Stimulated activated CD8-positive, alpha-beta memory T cell treated with anti-CD3 and anti-CD28 coated beads, Interleukin-4, amount 100 ng/mL, for 1 hour (primary cell): ENCODE data around the gene ZNF219.

Source experiments
- DNase-seq, 2 donors: peaks; one replicate each; pipeline ENCODE4 v3.0.0-alpha.2; 2020; ENCODE audit warnings: low read depth in 2 of 2, low spot score in 1 of 2

The ZNF219 gene

DNA sequence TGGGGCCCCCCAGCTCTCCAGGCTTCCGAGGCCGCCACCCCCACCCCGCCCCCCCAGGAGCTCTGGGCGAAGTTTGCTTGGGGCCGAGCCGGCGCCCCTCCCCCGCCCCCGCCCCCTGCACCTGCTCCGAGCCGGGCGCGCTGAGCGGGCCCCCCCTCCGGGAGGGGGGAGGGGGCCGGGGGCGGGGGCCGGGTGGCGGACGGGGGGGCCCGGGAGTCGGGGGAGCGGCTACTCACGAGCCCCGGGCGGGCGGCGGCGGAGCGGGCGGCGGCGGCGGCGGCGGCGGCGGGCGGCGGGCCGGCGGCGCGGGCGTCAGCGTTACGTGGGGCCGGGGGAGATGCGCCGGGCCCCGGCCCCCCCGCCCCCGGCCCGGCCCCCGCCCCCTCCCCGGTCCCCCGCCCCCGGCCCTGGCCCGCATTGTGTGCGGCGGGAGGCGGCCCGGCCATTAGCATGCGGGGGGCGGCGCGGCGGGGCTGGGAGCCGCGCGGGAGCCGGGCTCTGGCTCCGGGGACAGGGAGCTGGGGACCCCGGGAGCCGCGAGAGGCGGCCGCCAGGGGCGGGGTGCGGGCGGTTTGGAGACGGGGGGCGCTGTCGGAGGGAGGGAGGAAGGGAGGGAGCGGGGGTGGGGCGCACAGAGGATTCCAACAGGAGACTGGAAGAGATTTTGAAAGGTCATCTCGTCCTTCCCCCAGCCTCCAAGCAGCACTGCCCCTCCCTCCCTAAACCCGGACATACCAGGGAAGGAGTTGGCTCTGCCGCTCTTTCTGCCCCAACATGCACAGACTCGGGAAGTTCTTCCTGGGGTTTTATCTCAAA lies at the start of gene ZNF219:
Gene ZNF219, minus strand, starts transcription at position 580 of the 816 bp plus-strand sequence. CDS start 5,064 bp downstream, outside the sequence.
- DNase-seq = no peak

DNA sequence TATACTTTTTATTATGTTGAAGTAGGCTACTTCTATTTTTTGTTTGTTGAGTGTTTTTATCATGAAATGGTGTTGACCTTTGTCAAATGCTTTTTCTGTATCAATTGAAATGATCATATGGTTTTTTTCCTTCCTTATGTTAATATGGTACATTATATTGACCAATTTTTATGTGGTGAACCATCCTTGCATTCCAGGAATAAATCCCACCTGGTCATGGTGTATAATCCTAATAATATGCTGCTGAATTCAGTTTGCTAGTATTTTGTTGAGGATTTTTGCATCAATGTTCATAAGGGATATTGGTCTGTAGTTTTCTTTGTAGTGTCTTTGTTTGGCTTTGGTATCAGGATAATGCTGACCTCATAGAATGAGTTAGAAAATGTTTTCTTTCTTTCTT lies 47.0 kb upstream of the ZNF219 start:
- no peak for DNase-seq

DNA sequence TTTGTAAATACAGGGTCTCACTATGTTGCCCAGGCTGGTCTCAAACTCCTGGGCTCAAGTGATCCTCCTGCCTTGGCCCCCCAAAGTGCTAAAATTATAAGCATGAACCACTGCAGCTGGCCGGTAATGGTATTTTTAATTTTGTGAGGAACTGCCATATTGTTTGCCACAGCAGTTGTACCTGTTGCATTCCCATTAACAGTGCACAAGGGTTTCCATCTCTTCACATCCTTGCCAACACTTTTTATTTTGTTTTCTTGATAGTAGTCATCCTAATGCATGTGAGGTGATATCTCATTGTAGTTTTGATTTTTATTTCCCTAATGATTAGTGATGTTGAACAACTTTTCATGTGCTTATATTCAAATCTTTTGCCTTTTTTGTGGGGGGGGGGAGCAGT lies 43.9 kb upstream of the ZNF219 start:
- no peak for DNase-seq

DNA sequence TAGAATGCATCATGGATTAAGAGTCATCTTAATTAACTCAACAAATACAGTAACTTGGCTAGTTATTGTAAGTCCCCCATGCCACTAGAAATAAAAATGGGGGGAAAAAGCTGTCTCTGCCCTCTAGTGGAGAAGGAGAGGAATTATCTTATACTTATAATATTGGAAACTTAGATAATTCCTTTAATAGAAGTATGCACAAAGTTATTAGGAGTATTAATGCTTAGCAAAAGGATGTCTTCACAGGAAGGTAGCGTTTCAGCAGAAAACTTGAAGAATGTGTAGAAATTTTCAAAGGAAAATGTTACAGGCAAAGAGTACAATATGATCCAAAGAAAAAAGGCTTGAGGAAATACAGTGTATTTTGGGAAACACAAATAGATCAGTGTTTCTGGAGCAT lies 37.6 kb upstream of the ZNF219 start:
- DNase-seq = no peak

DNA sequence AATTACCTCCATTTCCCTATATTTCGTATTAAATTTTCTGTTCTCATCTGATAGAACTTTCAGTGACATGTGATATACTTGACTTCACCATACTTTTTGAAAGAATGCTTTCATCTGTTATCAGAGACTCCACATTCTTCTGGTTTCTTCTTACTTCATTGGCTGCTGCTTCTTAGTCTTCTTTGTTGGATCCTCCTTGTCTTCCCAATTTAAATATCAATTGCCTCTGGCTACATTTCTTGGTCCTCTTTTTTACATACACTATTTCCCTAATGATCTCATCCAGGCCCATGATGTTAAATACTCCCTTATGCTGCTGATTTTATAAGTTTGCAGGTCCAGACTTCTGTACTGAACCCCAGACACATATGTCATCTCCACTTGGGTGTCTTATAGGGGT lies 35.4 kb upstream of the ZNF219 start:
- DNase-seq = no peak

DNA sequence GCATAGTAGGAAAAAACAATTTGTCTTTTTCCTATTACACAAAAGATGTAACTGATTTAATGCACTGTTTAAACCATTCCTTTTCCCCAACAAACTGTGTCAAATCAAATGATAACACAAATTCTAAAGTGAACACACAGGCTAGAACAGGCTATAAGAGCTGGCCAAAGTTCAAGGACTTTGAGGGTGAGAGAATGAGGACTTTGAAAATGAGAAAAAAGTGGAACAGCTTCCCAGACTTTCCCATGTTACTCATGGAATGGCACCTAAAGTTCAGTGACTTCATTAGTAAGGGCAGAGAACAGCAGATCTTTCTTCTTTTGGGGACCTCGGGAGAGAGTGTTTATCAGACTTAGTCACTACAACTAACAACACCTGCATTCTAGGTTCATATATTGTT lies 25.0 kb upstream of the ZNF219 start:
- no peak for DNase-seq

DNA sequence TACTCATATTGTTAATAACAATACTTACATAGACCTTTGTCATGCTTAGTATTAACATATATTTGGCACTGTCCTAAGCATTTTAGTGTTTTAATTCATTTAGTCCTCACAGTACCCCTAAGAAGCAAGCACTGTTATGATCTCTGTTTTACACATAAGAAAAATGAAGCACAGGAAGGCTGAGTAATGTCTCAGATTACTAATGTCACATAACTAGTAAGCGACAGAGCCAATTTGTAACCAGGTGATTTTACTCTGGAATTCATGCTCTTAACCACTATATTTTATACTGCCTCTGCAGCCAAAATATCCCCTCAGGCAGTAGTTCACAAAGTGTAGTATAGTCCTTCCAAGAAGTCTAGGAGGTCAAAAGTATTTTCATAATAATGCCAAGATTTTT lies 22.7 kb upstream of the ZNF219 start:
- DNase-seq = no peak

DNA sequence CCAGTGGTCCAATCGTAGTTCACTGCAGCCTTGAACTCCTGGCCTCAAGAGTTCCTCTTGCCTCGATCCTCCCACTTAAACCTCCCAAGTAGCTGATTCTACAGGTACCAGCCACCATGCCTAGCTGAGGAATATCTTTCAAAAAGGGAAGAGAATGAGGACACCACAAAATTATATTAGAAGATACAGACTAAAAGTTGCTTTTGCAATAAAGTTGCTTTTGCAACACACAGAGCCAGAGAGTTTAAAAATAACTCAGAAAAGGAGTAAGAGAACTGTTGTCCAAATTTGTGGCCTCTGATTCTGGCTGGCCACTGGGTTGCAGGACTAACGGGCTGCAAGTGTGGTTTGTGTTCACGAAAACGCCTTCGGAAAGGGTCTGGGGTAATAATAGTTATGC lies 22.2 kb upstream of the ZNF219 start:
- DNase-seq = no peak

DNA sequence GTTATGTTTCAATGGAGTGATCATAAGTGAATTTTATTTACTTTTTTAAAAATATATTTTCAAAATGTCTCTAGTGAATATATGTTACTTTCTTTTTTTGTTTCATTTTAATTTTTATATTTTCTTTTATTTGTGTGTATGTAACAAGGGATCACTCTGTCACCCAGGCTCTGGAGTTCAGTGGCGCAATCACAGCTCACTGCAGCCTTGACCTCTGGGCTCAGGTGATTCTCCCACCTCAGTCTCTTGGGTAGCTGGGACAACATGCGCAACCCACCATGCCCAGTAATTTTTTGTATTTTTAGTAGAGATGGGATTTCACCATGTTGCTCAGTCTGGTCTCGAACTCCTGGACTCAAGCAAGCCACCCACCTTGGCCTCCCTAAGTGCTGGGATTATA lies 20.5 kb upstream of the ZNF219 start:
- DNase-seq = no peak

DNA sequence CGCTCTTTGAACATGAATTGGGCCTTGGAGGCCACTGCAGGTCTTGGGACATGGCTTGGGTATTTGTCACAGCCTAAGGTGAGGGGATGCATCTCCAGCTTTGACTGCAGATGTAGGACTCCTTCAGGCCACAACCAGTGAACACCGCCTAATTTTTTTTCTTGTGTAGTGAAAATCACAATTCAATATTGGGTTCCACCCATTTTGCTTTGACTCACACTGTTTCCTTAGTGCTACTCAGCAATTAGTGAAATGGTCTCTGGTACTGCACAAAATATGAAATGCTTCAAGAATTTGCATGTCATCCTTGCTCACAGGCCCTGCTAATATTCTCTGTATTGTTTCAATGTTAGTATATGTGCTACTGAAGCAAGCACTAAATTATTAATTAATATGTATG lies 14.9 kb upstream of the ZNF219 start:
- DNase-seq = no peak

DNA sequence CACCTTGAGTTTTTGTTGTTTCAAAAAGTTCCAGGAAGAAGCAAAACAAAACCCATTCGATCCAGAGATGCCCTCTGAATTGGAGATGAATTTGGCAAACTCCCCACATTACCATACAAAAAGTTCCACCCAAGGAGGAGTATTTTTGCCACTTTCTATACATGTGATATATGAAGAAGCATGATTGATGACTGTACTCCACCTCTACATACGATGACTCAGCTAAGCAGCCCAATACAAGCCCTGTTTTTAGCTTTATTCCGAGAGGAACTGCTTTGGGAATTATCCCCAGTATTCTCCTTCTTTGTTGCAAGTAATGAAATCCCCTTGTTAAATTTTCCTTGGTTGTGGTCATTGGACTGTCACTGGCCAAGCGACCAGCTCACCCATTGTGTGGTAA lies 13.8 kb upstream of the ZNF219 start:
- DNase-seq = no peak

DNA sequence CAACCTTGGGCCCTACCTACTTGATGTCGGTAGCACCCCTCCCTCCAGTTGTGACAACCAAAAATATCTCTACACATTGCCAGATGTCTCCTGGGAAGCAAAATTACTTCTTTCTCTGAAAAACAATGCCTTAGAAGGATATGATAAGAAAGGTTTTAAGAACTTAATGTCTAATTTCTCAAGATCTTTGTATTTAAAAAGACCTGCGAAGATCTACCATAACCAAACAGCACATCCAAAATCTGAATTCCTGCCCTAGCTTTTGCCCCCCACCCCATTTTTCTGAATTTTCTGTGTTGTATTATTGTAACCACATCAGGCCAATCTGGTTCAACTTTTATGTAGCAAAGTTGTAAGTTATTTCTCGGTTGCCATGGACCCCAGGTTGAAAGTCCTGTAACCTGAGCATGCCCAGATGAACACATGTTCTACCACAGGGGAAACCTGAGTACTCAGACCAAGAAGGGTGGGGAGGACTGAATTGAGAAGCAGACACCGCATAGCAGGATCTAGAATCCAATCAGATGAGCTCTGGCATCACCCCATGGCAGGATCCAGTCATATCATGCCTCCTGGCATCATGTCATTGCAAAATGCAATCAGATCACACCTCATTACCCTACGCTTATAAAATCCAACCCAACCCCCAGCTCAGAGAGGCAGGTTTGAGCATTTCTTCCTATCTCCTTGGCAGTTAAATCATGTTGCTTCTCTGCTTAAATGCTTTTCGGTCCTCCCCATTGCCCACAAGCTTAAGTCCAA lies 11.1 kb upstream of the ZNF219 start:
- no peak for DNase-seq

DNA sequence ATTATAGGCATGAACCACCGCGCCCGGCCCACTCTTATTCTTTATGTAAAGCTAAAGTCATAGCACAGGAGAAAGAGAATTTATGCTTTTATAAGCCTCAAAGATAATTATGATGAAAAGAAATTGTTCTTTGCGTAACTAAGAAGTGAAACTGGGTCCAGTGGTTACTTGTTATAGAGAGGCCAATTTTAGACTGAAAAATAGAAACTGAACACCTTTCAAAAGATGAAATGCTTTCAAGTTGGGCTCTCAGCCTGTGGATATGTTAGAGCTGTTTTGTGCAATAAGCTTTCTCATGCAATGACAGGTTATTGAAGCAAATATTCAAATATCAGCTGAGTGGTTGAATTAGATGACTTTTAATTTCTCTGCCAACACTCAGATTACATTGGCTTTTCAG lies 10.3 kb upstream of the ZNF219 start:
- no peak for DNase-seq

DNA sequence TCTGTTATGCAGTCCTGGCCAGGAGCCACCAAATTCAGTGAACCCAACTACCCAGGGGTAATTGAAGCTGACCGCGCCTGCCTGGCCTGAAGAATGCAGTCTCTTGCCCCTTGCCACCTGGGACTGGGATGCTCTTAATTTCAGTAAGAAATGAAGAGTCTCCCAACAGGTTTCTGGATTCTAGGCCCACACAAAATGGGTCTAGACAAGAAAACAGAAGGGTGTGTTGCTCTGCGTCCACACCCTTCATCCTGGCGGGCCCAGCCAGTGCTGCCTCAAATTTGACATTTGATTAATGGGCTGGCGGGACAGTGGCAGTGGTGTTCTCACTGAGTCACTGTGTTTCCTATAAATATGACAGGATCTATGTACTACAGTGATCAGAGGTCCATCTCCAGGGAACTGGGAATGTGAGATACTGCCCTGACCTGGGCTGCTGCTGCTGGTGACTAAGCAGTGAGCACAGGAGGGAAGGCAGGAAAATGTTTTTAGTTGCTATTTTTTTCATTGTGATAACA lies 8.9 kb upstream of the ZNF219 start:
- no peak for DNase-seq

DNA sequence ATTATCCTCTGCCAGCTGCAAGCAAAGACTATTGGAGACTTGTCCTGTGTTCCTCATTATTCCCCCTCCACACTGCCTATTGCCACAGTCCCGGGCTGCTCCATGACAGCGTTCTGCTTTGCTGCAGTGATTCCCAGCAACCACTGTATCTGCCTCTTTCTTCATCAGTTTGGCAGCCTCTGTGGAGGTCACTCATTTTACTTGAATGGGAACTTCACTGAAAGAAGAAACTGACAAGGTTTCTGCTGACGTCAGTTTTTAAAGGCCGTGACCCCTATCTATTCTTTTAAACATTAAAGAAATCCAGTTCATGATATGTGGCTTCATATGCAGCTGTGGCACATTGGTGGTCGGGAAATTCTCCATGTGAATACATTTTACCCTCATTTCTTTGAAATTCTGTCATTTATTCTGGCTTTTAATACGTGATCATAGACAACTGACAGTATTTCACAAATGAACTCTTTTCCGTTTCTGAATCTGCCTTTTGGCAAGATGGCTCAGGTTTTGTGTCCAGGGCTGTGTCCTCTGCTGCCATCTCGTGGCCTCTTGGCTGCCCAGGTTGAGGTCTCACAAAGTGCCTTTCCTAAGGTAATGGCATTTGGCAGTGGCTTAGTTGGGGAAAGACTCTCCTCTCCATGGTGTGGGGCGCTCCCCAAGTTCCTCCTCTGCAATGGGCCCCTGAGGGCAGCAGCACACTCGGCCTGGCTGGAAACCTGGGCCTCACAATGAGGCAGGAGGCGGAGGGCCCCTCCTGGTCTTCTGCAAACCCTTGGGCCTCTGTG lies 8.2 kb upstream of the ZNF219 start:
- DNase-seq = peak; percentile 32 to 56

DNA sequence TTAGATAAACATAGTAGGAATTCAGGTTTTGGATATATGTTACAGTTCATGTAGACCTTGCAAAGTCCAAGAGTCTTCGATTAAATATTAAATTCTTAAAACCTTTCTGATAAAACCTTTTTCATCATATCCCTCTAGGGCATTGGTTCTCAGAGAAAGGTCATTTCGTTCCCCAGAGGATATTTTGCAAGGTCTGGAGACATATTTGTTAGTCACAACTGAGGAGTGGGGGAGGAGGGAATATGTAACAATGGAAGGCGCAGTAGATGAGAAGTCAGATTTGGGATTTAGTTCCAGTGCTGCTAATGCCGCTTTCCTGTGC lies 7.7 kb upstream of the ZNF219 start:
- DNase-seq = no peak

DNA sequence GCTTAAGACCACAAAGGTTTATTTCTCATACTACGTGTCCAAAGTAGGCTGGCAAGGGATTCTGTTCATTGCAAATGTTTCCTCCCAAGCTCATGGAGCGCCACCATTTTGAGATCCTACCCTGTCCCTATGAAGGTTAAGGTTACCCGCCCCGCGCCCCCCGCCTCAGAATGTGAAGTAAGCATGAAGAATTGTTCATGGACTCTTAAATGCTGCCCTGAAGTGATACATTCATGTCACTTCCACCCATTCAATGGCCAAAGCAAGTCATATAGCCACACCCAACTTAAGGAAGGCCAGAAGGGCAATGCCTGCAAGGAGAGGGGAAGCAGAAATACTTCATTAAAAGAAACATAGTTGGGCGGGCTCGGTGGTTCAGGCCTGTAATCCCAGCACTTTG lies 6.6 kb upstream of the ZNF219 start:
- no peak for DNase-seq

DNA sequence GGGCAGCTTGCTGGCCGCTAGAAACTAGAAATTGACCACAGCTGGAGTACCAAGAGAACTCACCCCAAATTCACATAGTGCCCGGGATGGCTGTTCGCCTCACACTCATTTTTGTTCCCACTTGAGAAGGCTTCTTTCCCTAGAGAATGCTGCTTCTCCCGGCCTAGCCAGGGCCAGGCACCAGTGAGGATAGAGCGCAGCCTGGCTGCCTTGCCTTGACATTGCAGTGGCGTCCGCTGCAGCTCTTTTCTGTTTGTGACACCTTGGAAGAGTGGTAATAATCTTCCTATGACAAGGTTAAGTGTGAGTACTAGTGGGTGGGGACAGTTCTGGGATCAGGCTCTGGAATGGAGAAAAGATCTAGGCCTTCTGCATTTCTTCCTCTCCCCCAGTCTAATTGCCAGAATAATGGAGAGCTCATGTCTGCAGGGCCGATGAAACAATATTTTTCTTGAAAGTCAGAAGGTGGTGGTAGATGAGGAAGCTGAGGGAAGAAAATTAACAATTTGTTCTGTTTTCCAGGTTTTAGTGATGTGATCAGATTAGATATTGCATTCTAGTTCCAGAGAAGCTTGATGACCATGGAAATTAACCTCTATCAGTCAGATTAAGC lies 6.1 kb upstream of the ZNF219 start:
- peak; percentile 31 to 48 for DNase-seq

DNA sequence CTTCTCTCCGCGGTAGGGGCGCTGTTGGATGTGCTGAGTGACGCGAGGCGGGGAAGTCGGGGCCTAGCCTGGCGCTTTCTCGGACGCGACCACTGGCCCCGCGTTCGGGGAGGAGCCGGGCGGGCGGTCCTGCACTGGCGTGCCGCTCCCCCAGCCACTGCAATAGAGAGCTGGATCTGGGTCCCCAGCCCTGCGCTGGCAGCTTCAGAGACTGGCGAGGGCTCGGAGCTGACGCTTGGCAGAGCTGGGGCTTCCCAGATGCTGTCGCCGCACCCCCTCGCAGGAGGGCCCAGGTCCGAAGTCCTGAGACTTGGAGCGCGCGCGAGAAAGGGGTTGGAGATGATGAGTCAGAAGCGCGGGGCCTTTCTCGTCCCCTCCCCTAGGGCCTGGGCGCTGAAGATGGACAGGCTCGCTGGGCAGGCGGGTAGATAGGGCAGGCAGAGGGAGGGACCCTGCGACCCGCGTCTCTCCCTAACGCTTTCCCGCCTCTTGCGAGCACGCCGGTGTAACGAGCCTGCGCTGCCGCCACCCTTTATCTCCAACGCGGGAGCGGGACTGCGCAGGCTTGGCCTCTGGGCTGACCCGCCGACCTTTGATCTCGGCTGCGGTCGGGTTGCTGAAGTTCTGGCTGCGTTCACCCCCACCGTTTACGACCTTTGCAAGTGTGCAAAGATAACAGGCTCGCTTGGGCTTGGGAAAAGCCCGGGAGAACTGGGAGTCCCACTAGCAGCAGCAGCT lies 5.4 kb upstream of the ZNF219 start:
- peak; percentile 86 to 87 for DNase-seq

DNA sequence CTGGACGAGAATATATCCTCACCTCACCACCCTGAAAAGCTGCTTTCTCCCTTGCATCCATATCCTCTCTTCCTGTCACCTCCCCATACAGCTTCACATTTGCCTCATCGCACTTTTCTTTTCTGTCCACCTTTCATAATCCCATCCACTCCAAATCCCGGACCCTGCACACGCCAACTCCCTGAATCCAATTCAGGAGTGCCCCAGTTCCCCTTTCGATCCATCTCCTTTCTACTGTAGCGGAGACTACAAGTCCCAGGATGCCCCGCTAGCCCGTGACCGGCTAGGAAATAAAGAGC lies 4.9 kb upstream of the ZNF219 start:
- DNase-seq = no peak
